Skeletal muscle cell (primary cell): ENCODE measurements around the gene ZNF169.
"Not testable (repeated sequence)": the region's sequence is repeated elsewhere in the genome, so short reads cannot be mapped to it uniquely, and the experiment has no call there.

Experiments used
- DNase-seq: peaks from one replicate; pipeline ENCODE4 v3.0.0-alpha.2; 2010; ENCODE audit warnings: low read depth
- H3K4me3 ChIP-seq: 2 replicates; pipeline ENCODE4 v1.5.1; 2011; ENCODE audit warnings: low read depth, mild to moderate bottlenecking, control low read depth, low read length, moderate library complexity

ZNF169 gene

DNA sequence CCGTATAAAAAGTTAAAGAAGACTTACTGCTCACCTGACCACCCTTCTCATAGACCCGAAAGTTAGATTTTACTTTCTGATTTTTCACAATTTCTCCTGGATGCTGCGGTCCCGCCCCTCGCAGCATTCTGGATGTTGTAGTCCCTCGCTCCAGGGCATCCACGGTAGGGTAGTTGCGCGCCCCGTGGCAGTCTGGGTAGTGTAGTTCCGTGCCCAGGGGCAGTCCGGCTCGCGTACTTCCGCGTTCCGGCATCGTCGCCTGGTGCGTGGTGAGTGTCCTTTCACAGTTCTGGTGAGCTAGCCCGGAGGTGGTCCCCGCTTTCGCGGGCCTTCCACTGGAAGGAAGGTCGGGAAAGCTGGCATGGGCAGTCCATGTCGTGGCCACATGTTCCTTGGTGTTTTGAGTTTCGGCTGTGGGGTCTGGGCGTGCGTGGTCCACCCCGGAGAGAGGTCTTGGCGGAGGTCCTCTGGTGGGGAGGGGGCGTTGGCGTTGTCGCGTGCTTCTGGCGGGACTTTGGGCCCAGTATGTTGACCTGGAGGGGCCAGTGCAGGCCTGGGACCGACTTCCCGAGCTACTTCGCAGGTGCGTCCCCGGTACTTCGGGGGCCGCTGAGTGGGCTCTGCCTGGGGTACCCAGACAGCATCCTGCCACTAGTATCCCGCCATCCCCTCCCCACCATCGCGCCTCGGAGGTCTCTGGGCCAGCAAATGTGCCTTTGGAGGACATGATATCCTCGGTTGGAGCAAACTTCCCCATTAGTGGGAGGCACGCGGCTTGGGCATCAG is at the start of gene ZNF169:
Gene ZNF169, plus strand, starts transcription at position 222 of the 786 bp plus-strand sequence. CDS start 19,515 bp downstream, outside the sequence.
- H3K4me3 ChIP-seq: peak within 1 kb of the TSS; percentile 99
- DNase-seq: peak; percentile 49

GRCh38 chr9:94210616-94211603 is 48.2 kb upstream of the ZNF169 start:
- no peak overlapping the region for H3K4me3 ChIP-seq
- DNase-seq: no peak

DNA sequence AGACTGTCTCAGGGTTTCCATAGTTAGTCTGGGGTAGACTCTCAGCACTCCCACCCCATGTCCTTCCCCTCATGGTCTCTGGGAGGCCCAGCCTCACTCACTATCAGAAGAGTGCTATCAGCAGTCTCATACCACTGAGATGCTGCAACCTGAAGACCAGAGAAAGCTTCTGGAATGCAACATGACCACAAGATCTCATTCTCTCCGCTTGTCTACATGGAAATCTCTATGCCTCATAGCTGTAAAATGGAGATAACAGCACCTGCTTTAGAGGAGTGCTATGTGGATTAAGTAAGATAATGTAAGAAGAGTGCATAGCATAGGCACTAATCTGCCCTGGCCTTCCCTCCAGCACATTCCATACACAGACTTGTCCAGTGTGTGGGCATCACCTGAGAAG is 47.0 kb upstream of the ZNF169 start:
- H3K4me3 ChIP-seq: no peak overlapping the region
- DNase-seq: no peak

DNA sequence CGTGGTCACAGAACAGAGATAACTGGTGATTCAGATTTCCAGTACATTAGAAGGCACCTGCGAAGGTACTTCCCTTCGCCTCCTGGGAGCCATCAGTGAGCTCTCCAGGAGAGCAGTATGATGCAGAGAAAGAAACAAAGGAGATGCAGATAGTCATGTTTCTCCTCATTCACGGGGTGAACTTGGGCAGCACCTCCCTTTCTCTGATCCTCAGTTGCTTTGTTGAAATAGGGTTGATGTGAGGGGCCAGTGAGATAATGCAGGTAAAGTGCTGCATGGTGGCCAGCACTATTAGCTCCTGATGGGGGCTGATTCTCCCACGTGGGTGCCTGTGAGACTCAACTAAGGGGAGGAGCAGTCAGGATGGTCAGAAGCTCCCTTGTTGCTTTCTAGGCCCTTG is 46.6 kb upstream of the ZNF169 start:
- H3K4me3 ChIP-seq: no peak overlapping the region
- DNase-seq: no peak

GRCh38 chr9:94213511-94214124 is 45.5 kb upstream of the ZNF169 start:
- H3K4me3 ChIP-seq: no peak overlapping the region
- peak; percentile 25 for DNase-seq

DNA sequence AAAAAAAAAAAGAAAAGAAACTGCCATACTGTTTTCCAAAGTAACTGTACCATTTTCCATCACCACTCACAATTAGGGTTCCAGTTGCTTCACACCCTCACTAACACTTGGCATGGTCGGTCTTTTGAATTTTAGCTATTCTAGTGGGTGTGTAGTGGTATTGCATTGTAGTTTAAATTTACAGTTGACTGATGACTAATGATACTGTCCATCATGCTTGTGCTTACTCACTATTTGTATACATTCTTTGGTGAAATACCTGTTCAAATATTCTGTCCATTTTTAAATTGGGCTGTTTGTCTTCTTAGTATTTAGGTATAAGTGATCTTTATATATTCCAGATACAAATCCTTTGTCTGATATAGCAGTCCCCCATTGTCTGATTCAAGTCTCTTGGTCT is 36.2 kb upstream of the ZNF169 start:
- DNase-seq: no peak
- H3K4me3 ChIP-seq: no peak overlapping the region

DNA sequence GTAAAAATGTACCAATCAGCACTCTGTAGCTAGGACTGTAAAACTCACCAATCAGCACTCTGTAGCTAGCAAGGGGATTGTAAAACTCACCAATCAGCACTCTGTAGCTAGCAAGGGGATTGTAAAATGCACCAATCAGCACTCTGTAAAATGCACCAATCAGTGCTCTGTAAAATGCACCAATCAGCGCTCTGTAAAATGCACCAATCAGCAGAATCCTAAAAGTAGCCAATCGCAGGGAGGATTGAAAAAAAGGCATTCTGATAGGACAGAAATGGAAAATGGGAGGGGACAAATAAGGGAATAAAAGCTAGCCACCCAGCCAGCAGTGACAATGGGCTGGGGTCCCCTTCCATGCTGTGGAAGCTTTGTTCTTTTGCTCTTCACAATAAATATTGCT is 33.7 kb upstream of the ZNF169 start:
- not testable (repeated sequence) for DNase-seq, H3K4me3 ChIP-seq

DNA sequence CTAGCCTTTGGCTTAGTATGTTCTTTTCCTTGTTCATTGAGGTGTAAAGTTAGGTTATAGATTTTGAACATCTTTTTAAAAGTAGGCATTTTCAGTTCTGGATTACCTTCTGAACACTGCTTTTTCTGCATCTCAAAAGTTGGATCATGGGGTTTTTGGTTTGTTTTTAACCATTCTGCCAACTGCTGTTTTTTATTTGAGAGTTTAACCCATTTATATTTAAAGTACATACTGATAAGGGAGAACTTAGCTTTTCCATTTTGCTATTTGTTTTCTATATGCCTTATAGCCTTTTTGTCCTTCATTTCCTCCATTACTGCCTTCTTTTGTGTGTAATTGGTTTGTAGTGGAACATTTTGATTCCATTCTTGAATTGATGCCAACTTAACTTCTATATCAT is 30.5 kb upstream of the ZNF169 start:
- DNase-seq: no peak
- H3K4me3 ChIP-seq: no peak overlapping the region

DNA sequence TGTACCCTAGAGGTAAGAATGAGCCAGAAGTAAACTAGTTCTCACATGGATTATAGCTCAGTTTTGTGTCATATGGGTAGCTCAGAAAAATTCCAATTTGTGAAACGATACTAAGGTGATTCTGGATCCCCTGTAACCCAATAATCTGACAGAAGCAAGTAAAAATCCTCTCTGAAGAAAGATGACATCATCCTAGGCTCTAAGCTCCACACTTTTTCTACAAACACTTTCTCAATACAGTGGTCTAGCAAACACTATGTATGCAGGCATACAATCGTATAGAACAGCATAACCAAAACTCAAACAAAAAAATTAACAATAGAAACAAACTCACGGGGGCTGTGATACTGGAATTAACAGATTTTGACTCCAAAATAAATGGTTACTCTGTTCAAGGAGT is 26.7 kb upstream of the ZNF169 start:
- H3K4me3 ChIP-seq: no peak overlapping the region
- DNase-seq: no peak

DNA sequence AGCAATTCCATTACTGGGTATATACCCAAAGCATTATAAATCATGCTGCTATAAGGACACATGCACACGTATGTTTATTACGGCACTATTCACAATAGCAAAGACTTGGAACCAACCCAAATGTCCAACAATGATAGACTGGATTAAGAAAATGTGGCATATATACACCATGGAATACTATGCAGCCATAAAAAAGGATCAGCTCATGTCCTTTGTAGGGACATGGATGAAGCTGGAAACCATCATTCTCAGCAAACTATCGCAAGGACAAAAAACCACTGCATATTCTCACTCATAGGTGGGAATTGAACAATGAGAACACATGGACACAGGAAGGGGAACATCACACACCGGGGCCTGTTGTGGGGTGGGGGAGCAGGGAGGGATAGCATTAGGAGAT is 18.0 kb upstream of the ZNF169 start:
- DNase-seq, H3K4me3 ChIP-seq: not testable (repeated sequence)

GRCh38 chr9:94245651-94246050 is 13.4 kb upstream of the ZNF169 start:
- no peak overlapping the region for H3K4me3 ChIP-seq
- DNase-seq: no peak

- DNase-seq: no peak
Measured at GRCh38 chr9:94250456-94250855, 8.6 kb upstream of the ZNF169 start.

GRCh38 chr9:94256007-94256406 is 3.1 kb upstream of the ZNF169 start:
- H3K4me3 ChIP-seq: no peak overlapping the region
- no peak for DNase-seq

More at GRCh38 chr9:94250456-94250855, 8.6 kb upstream of the ZNF169 start:
- H3K4me3 ChIP-seq: no peak overlapping the region

DNA sequence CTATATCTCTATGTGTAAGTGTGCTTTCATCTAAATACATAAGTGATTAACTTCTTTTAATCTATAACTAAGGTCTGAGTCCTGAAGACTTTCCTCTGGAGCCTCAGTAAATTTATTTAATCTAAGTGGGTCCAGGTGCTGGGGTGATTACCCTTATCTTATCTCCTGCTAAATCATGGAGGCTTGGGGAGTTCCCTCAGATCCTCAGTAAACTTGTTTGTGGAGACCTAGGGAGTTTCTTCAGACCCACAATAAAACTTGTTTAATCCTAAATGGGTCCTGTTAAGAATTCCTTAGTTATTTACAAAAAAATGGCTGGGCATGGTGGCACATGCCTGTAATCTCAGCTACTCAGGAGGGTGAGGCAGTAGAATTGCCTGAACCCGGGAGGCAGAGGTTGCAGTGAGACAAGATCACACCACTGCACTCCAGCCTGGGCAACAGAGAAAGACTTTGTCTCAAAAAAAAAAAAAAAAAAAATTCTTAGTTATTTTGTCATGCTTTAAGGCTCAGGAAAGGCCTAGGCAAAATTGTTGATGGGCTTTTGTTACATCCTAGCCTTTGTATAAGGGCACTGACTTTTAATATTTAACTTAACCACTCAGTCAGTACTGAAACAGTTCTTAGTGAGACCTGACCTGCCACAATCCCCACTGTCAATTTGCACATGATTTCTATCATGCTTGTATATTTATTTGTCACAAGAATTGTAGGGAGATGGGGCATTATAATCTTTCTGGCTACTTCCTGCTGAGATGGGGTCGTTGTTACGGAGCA is 6.7 kb downstream of the ZNF169 start:
- DNase-seq, H3K4me3 ChIP-seq: not testable (repeated sequence)

DNA sequence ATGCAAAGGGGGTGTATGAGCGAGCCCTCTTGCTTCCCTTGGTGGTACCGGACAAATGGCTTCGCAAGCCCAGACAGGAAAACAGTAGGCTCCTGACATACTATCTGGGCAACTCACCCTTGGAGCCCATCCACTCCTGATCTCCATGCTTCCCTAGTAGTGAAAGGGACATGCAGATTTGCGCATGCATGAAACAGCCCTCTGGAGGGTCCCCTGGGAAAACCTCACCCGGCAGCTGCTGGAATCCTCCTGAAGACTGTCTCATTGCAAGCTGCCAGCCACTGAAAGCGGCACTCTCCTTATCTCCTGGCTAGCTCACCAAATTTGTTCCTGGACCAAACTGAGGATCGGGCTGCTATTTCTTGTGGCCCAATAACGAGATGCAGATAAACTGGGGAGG is 10.2 kb downstream of the ZNF169 start:
- no peak overlapping the region for H3K4me3 ChIP-seq
- DNase-seq: no peak

GRCh38 chr9:94270009-94270408 is 10.9 kb downstream of the ZNF169 start:
- DNase-seq: no peak
- no peak overlapping the region for H3K4me3 ChIP-seq

GRCh38 chr9:94277029-94277428 is 17.9 kb downstream of the ZNF169 start:
- H3K4me3 ChIP-seq, DNase-seq: not testable (repeated sequence)

DNA sequence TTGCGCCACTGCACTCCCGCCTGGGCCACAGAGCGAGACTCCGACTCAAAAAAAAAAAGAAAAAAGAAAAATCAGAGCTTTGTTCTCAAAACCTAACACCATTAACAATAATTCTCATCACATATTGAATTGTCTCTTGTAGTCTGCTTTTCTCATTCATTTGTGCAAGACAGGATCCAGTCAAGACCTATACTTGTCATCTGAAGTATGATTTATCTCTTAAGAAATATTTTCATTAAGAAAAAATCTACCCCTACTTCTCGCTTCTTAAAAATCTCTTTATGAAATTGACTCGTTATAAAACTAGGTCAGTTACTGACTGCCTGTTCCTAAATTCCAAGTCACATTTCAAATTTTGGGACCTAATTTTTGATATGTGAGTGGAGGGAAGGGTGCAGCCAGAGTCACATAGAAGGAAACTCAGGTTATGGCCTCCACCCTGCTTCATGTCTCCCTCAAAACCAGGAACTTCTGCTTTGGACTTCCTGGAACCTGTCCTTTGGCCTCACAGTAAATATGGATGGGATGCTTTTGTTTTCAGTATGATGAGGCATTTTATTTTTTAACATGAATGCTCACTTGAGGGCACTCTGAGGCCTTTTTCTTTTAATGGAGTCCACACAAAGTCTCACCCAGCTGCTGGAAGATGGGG is 18.9 kb downstream of the ZNF169 start:
- DNase-seq: no peak
- H3K4me3 ChIP-seq: no peak overlapping the region
